ENCODE results near the gene ATMIN. TPM values are rescaled to one million over a fixed set of nuclear protein-coding genes. Genes with fewer than 3 reads are reported as not detected.

Gene ATMIN
- total and polyA plus RNA-seq, 5 donors from 2014 or later, result 25.9 to 42.9 (median 32.1) TPM

DNA sequence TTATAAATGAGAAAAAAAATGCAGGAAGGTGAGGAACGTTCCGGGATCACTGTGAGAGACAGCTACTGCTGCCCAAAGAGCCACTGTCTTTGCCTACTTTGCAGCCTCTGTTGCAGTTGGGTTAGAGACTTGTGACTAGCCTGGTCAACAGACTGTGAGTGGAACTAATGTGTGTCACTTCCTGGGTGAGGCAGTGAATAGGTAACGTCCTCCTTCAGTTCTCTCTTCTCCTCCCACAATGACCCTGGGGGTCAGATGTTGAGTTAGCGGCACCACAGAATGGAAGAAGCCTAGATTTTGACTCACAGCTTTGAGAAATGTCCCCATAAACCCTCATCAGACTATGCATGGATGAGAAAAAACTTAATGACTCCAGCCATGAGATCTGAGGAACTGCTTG, 36.2 kb downstream of the ATMIN start:
- no peak overlapping the region for H3K4me3 Mint-ChIP-seq
- Histone ChIP-seq H3K27ac (ENCODE audit: insufficient read depth, low read length, poor library complexity, severe bottlenecking) (no peak overlapping the region), H3K4me3 (ENCODE audit: low read depth, low read length) (no peak overlapping the region), H3K9me3 (ENCODE audit: control insufficient read depth in 2 of 2, low read length in 2 of 2) (no peaks in the 10 kb centered on the region), H3K27me3 (ENCODE audit: control insufficient read depth, insufficient read depth, low read length) (peaks cover 2% of the 10 kb centered on the region), H3K4me1 (ENCODE audit: control insufficient read depth, insufficient read depth, low read length, poor library complexity, severe bottlenecking) (peaks cover 4% of the 10 kb centered on the region), H3K36me3 (ENCODE audit: control insufficient read depth, insufficient read depth, low read length) (no peaks in the 10 kb centered on the region)
- H3K9me3 Mint-ChIP-seq, result no peaks in the 10 kb centered on the region
- peaks cover 19% of the 10 kb centered on the region for H3K27me3 Mint-ChIP-seq
- peaks cover 0 to 5% (median under 1%) of the 10 kb centered on the region in 4 donors for H3K4me1 Mint-ChIP-seq
- H3K27ac Mint-ChIP-seq, result no peak overlapping the region
- ATAC-seq (ENCODE audit: low read depth in 2 of 2) (no peak), DNase-seq (peak in 1 of 3 donors; percentile 20)
- H3K36me3 Mint-ChIP-seq, result no peaks in the 10 kb centered on the region

- H3K36me3 ChIP-seq (ENCODE audit: control insufficient read depth, insufficient read depth, low read length), result no peaks in the 10 kb centered on the region
- peaks cover 2% of the 10 kb centered on the region for H3K27me3 ChIP-seq (ENCODE audit: control insufficient read depth, insufficient read depth, low read length)
- H3K4me3 ChIP-seq (ENCODE audit: low read depth, low read length), result no peak overlapping the region
- H3K4me3 Mint-ChIP-seq, result peak overlapping the region in 1 of 4 donors; percentile 1
- ATAC-seq (ENCODE audit: low read depth in 2 of 2) (no peak), DNase-seq (peak in 1 of 3 donors; percentile 31)
- H3K9me3 Mint-ChIP-seq, result no peaks in the 10 kb centered on the region
- peaks cover 13% of the 10 kb centered on the region for H3K4me1 ChIP-seq (ENCODE audit: control insufficient read depth, insufficient read depth, low read length, poor library complexity, severe bottlenecking)
- H3K27me3 Mint-ChIP-seq, result peaks cover 15% of the 10 kb centered on the region
- no peaks in the 10 kb centered on the region for H3K9me3 ChIP-seq (ENCODE audit: control insufficient read depth in 2 of 2, low read length in 2 of 2)
- no peaks in the 10 kb centered on the region for H3K36me3 Mint-ChIP-seq
- no peak overlapping the region for H3K27ac ChIP-seq (ENCODE audit: insufficient read depth, low read length, poor library complexity, severe bottlenecking)
- peaks cover 0 to 6% (median 0%) of the 10 kb centered on the region in 4 donors for H3K4me1 Mint-ChIP-seq
- H3K27ac Mint-ChIP-seq, result no peak overlapping the region
Observed at GRCh38 chr16:81073560-81074330, 38.1 kb downstream of the ATMIN start.

DNA sequence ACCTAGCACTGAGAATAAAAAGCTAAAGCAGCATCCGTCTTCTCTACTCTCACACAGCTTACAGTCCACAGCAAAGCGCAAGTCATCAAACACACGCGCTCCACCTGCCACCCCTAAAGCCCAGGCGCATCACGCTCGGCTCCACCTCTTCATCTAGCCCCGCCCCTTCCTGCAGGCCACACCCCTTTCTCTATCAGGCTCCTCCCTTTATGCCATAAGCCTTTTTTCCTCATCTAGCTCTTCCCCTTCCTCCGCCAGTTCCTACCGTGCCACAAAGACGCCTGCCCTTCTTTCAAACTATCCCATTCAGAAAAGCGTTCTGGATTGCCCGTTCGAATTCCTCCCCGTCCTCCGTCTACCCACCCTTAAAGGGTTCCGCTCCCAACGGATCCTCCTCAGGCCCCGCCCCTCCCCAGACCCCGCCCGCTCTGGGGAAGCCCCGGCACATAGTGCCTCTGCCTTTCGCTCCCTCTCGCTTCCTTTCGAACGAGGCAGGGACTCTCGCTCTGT, 41.0 kb downstream of the ATMIN start:
- peaks cover 2% of the 10 kb centered on the region for H3K27me3 ChIP-seq (ENCODE audit: control insufficient read depth, insufficient read depth, low read length)
- no peaks in the 10 kb centered on the region for H3K36me3 Mint-ChIP-seq
- no peaks in the 10 kb centered on the region for H3K36me3 ChIP-seq (ENCODE audit: control insufficient read depth, insufficient read depth, low read length)
- peaks cover 13% of the 10 kb centered on the region for H3K4me1 ChIP-seq (ENCODE audit: control insufficient read depth, insufficient read depth, low read length, poor library complexity, severe bottlenecking)
- H3K9me3 ChIP-seq (ENCODE audit: control insufficient read depth in 2 of 2, low read length in 2 of 2), result no peaks in the 10 kb centered on the region
- peaks cover 14% of the 10 kb centered on the region for H3K27me3 Mint-ChIP-seq
- peak overlapping the region; percentile 95 for H3K4me3 ChIP-seq (ENCODE audit: low read depth, low read length)
- no peaks in the 10 kb centered on the region for H3K9me3 Mint-ChIP-seq
- DNase-seq, result peak; percentile 86 to 95 (median 92)
- ATAC-seq (ENCODE audit: low read depth in 2 of 2), result peak; percentile 80
- H3K4me3 Mint-ChIP-seq, result no peak overlapping the region
- H3K27ac Mint-ChIP-seq, result no peak overlapping the region
- peak overlapping the region; percentile 97 for H3K27ac ChIP-seq (ENCODE audit: insufficient read depth, low read length, poor library complexity, severe bottlenecking)
- peaks cover 0 to 6% (median 0%) of the 10 kb centered on the region in 4 donors for H3K4me1 Mint-ChIP-seq

DNA sequence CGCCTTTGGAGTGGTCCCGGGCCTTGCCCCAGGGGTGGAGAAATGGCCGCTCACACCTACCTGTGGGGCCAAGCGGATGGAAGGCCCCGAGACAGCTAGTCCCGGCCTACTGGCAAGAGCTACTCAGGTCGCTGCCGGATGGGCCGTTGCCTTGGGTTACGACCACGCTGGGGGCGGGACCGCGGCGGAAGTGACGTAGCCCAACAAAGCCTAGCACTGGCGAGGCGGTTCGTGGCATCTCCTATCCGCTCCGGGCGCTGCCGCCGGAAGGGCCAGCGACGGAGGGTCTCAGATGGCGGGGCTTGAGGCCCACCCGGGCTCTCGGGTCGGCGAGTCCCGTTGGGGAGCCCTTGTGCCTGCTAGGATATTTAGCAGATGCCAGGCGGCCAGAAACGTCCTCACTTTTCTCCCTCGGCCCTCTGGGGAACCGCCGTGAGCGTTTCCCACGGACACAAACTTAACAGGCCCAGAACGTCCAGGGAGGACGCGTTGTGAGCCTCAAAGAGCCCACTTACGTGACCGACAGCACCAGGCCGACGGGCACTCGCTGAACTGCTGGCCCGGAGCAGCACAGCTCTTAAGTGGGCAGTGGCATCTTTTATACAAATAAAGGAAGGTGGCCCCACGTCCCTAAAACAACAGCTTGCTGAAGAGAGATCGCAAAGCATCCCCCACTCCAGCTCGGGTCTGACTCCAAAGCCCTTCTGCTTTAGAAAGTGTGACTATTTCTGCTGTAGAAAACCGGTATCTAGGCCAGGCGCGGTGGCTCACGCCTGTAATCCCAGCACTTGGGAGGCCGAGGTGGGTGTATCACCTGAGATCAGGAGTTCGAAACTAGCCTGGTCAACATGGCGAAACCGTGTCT, 41.7 kb downstream of the ATMIN start, which contains the start of gene C16orf46:
Gene C16orf46, minus strand, starts transcription at position 163 of the 865 bp plus-strand sequence. CDS start 13,283 bp downstream, outside the sequence.
- Histone ChIP-seq H3K4me3 (ENCODE audit: low read depth, low read length) (peak within 1 kb of the TSS; percentile 95), H3K4me1 (ENCODE audit: control insufficient read depth, insufficient read depth, low read length, poor library complexity, severe bottlenecking) (peaks cover 13% of the 10 kb centered on the region), H3K9me3 (ENCODE audit: control insufficient read depth in 2 of 2, low read length in 2 of 2) (no peaks in the 10 kb centered on the region), H3K36me3 (ENCODE audit: control insufficient read depth, insufficient read depth, low read length) (no peaks in the 10 kb centered on the region), H3K27me3 (ENCODE audit: control insufficient read depth, insufficient read depth, low read length) (no peaks in the 10 kb centered on the region), H3K27ac (ENCODE audit: insufficient read depth, low read length, poor library complexity, severe bottlenecking) (peak within 1 kb of the TSS; percentile 97)
- peak; percentile 89 to 90 for ATAC-seq (ENCODE audit: low read depth in 2 of 2)
- peak; percentile 94 to 98 (median 98) for DNase-seq
- Mint-ChIP-seq H3K4me1 (peaks cover 0 to 4% (median 0%) of the 10 kb centered on the region in 4 donors), H3K27ac (no peak within 1 kb of the TSS), H3K36me3 (no peaks in the 10 kb centered on the region), H3K9me3 (no peaks in the 10 kb centered on the region), H3K27me3 (peaks cover 10% of the 10 kb centered on the region), H3K4me3 (no peak within 1 kb of the TSS)

GRCh38 chr16:81080233-81080632, 44.6 kb downstream of the ATMIN start:
- H3K27ac Mint-ChIP-seq, result no peak overlapping the region
- no peaks in the 10 kb centered on the region for H3K27me3 ChIP-seq (ENCODE audit: control insufficient read depth, insufficient read depth, low read length)
- H3K4me1 Mint-ChIP-seq, result peaks cover 0 to 4% (median 0%) of the 10 kb centered on the region in 4 donors

DNA sequence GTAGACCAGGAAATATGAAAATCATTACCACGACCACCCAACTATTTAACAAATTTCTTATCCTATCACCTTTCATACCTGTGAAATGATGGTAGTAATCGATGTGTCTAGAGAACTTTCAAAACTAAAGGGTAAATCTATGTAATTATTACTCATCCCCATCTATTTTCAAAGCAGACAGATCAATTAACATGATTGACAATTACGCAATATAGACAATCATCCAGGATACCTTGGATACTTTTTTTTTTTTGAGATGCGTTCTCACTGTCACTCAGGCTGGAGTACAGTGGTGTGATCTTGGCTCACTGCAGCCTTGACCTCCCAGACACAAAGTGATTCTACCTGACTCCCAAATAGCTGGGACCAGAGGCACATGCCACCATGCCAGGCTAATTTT, 45.4 kb downstream of the ATMIN start:
- DNase-seq (no peak), ATAC-seq (ENCODE audit: low read depth in 2 of 2) (no peak)
- Mint-ChIP-seq H3K4me3 (no peak overlapping the region), H3K9me3 (no peaks in the 10 kb centered on the region), H3K4me1 (peaks cover 0 to 4% (median 0%) of the 10 kb centered on the region in 4 donors), H3K27me3 (no peaks in the 10 kb centered on the region), H3K27ac (no peak overlapping the region), H3K36me3 (no peaks in the 10 kb centered on the region)
- H3K36me3 ChIP-seq (ENCODE audit: control insufficient read depth, insufficient read depth, low read length), result no peaks in the 10 kb centered on the region
- H3K27ac ChIP-seq (ENCODE audit: insufficient read depth, low read length, poor library complexity, severe bottlenecking), result no peak overlapping the region
- H3K4me3 ChIP-seq (ENCODE audit: low read depth, low read length), result no peak overlapping the region
- H3K9me3 ChIP-seq (ENCODE audit: control insufficient read depth in 2 of 2, low read length in 2 of 2), result no peaks in the 10 kb centered on the region
- peaks cover 13% of the 10 kb centered on the region for H3K4me1 ChIP-seq (ENCODE audit: control insufficient read depth, insufficient read depth, low read length, poor library complexity, severe bottlenecking)
- no peaks in the 10 kb centered on the region for H3K27me3 ChIP-seq (ENCODE audit: control insufficient read depth, insufficient read depth, low read length)

More at GRCh38 chr16:81080233-81080632, 44.6 kb downstream of the ATMIN start:
- peaks cover 13% of the 10 kb centered on the region for H3K4me1 ChIP-seq (ENCODE audit: control insufficient read depth, insufficient read depth, low read length, poor library complexity, severe bottlenecking)
- no peak overlapping the region for H3K27ac ChIP-seq (ENCODE audit: insufficient read depth, low read length, poor library complexity, severe bottlenecking)
- H3K4me3 ChIP-seq (ENCODE audit: low read depth, low read length), result no peak overlapping the region
- H3K36me3 ChIP-seq (ENCODE audit: control insufficient read depth, insufficient read depth, low read length), result no peaks in the 10 kb centered on the region
- H3K9me3 ChIP-seq (ENCODE audit: control insufficient read depth in 2 of 2, low read length in 2 of 2), result no peaks in the 10 kb centered on the region
- ATAC-seq (ENCODE audit: low read depth in 2 of 2), result no peak
- peak overlapping the region in 2 of 4 donors; percentile 46 to 82 for H3K4me3 Mint-ChIP-seq
- no peak for DNase-seq
- peaks cover under 1% of the 10 kb centered on the region for H3K27me3 Mint-ChIP-seq
- no peaks in the 10 kb centered on the region for H3K9me3 Mint-ChIP-seq
- no peaks in the 10 kb centered on the region for H3K36me3 Mint-ChIP-seq

GRCh38 chr16:81088836-81089235, 53.2 kb downstream of the ATMIN start:
- Mint-ChIP-seq H3K27ac (no peak overlapping the region), H3K4me1 (peaks cover 0 to 11% (median 2%) of the 10 kb centered on the region in 4 donors), H3K4me3 (peak overlapping the region in 1 of 4 donors; percentile 23), H3K36me3 (peaks cover 7% of the 10 kb centered on the region), H3K9me3 (no peaks in the 10 kb centered on the region), H3K27me3 (no peaks in the 10 kb centered on the region)
- ATAC-seq (ENCODE audit: low read depth in 2 of 2) (no peak), DNase-seq (no peak)
- Histone ChIP-seq H3K4me1 (ENCODE audit: control insufficient read depth, insufficient read depth, low read length, poor library complexity, severe bottlenecking) (no peaks in the 10 kb centered on the region), H3K9me3 (ENCODE audit: control insufficient read depth in 2 of 2, low read length in 2 of 2) (no peaks in the 10 kb centered on the region), H3K27me3 (ENCODE audit: control insufficient read depth, insufficient read depth, low read length) (no peaks in the 10 kb centered on the region), H3K4me3 (ENCODE audit: low read depth, low read length) (no peak overlapping the region), H3K36me3 (ENCODE audit: control insufficient read depth, insufficient read depth, low read length) (no peaks in the 10 kb centered on the region), H3K27ac (ENCODE audit: insufficient read depth, low read length, poor library complexity, severe bottlenecking) (no peak overlapping the region)
